Common myeloid progenitor, CD34-positive (primary cell): ENCODE measurements around the gene RB1.
A peak's percentile ranks its signal among the peaks of the same experiment; 100 is the strongest.

Source experiments
- CTCF ChIA-PET: fragments of 350-600 bp; sonication (Branson Sonifier 250); formaldehyde crosslinking; loops from one replicate; lab custom pipeline; 2021; ENCODE audit warnings: antibody characterized with exemption; lab: Charles Lee
- POLR2A ChIA-PET: fragments of 350-600 bp; sonication (Branson Sonifier 250); formaldehyde crosslinking; loops from one replicate; lab custom pipeline; 2021; ENCODE audit warnings: antibody characterized with exemption; lab: Charles Lee
- DNase-seq, 3 donors: peaks; one replicate each; pipeline versions ENCODE4 v3.0.0 to v3.0.0-alpha.2; 2013
- H3K27ac ChIP-seq, 2 experiments: 1 replicate in 1 of 2; 2 replicates in 1 of 2; pipeline ENCODE4 v1.7.0; 2013; ENCODE audit warnings: inconsistent platforms in 2 of 2, low read length in 2 of 2, mild to moderate bottlenecking in 2 of 2, low read depth in 1 of 2, moderate library complexity in 1 of 2; ENCODE audit not compliant: severe bottlenecking in 2 of 2, insufficient read depth in 1 of 2, poor library complexity in 1 of 2
- H3K27me3 ChIP-seq, 5 experiments: replicated peaks in 2 of 5; 1 replicate in 3 of 5; 2 replicates in 2 of 5; pipeline versions ENCODE4 v1.6.1 to v1.7.0; 2013; ENCODE audit warnings: low read length in 4 of 5, mild to moderate bottlenecking in 2 of 5, moderate library complexity in 2 of 5, inconsistent platforms in 1 of 5; ENCODE audit not compliant: insufficient read depth in 5 of 5, control insufficient read depth in 4 of 5
- H3K36me3 ChIP-seq, 4 experiments: 1 replicate in 2 of 4; 2 replicates in 2 of 4; pipeline versions ENCODE4 v1.6.1 to v1.7.0; 2013; ENCODE audit warnings: low read length in 3 of 4, control low read depth in 1 of 4, mild to moderate bottlenecking in 1 of 4; ENCODE audit not compliant: control insufficient read depth in 4 of 4, insufficient read depth in 4 of 4
- H3K4me1 ChIP-seq, 4 experiments: 1 replicate in 3 of 4; 2 replicates in 1 of 4; pipeline versions ENCODE4 v1.6.1 to v1.7.1; 2013; ENCODE audit warnings: low read length in 3 of 4, mild to moderate bottlenecking in 3 of 4, control low read depth in 1 of 4, inconsistent platforms in 1 of 4, moderate library complexity in 1 of 4; ENCODE audit not compliant: control insufficient read depth in 4 of 4, insufficient read depth in 4 of 4; ENCODE audit errors: control extremely low read depth in 1 of 4
- H3K4me3 ChIP-seq, 7 experiments: 1 replicate in 4 of 7; 2 replicates in 3 of 7; pipeline versions ENCODE4 v1.5.1 to v1.7.0; 2013; ENCODE audit warnings: mild to moderate bottlenecking in 7 of 7, low read length in 6 of 7, moderate library complexity in 6 of 7, inconsistent platforms in 2 of 7, low read depth in 2 of 7, control low read depth in 1 of 7; ENCODE audit not compliant: insufficient read depth in 4 of 7, control insufficient read depth in 1 of 7; ENCODE audit errors: extremely low read depth in 1 of 7
- H3K9me3 ChIP-seq, 5 experiments: 1 replicate in 4 of 5; 2 replicates in 1 of 5; pipeline versions ENCODE4 v1.6.1 to v1.7.1; 2013; ENCODE audit warnings: low read length in 4 of 5, mild to moderate bottlenecking in 2 of 5, inconsistent platforms in 1 of 5, low read depth in 1 of 5, moderate library complexity in 1 of 5; ENCODE audit not compliant: control insufficient read depth in 4 of 5, insufficient read depth in 2 of 5; ENCODE audit errors: control extremely low read depth in 1 of 5
- WGBS: methylation state at CpG from one replicate; pipeline ENCODE4 v1.1.5; 2013; ENCODE audit not compliant: insufficient coverage; 5-methylcytosine and 5-hydroxymethylcytosine counted together

The RB1 gene

GRCh38 chr13:48318821-48319511 lies 15.4 kb downstream of the RB1 start:
- WGBS = 47% methylated on average over 47 of the region's 47 CpGs
- H3K27me3 ChIP-seq = peaks cover 0 to 14% (median 2%) of the 10 kb centered on the region in 5 experiments
- ChIA-PET POLR2A (no interaction called here), CTCF (interaction anchor here (0.9 to 2.2 kb wide), 4 partner anchors 10 to 75 kb away, joined by 3 to 9 read pairs (median 5); no protein-coding TSS in a partner anchor)
- H3K36me3 ChIP-seq = peaks cover 0 to 46% (median 24%) of the 10 kb centered on the region in 4 experiments
- DNase-seq = peak in 2 of 3 donors; percentile 44 to 61
- peaks cover 0 to 29% (median 14%) of the 10 kb centered on the region in 4 experiments for H3K4me1 ChIP-seq
- no peak overlapping the region for H3K27ac ChIP-seq
- peak overlapping the region in 6 of 7 experiments; percentile 1 to 69 (median 52) for H3K4me3 ChIP-seq
- H3K9me3 ChIP-seq = peaks cover 5 to 41% (median 14%) of the 10 kb centered on the region in 5 experiments

DNA sequence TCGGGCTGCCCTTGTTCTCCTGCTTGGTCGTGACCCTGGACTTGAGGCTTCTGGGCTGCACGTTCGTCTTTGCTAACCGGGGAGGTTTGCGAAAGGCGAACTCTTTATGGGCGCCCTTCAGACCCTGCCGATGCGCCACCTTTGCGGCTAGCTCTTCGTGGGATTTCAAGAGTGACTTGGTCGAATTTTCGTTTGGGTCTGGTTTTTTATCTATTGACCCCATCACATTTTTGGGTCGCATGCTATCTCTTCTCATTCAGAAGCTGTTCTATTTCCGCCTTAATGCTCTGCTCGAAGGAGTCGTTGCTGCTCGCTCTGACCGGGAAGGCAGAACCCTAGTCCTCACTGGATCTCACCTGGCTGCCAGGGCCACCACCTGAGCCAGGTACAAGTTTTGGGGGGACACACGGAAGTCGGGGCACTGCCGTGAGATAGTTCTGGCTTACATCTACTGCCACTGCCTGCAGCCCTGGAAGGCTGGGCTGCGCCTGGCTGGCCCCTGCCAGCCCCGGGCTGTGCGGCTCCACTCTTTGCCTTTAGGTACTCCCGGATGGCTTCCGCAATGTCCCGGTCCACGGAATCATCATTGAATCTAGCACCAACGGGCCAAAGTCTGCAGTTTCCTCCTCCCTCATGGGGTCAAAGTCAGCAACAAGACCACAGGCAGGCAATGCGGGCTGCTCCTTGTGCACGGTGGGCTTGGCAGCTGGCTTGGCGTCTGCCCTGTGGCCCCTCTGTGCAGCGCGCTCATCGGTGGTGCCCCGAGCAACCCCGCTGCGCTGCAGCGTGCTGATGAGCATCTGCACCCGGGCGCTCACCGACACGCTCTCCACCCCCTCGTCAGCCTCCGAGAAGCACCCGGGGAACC lies 16.2 kb downstream of the RB1 start:
- H3K9me3 ChIP-seq = peaks cover 5 to 40% (median 14%) of the 10 kb centered on the region in 5 experiments
- peaks cover 0 to 46% (median 23%) of the 10 kb centered on the region in 4 experiments for H3K36me3 ChIP-seq
- H3K27me3 ChIP-seq = peaks cover 0 to 14% (median 2%) of the 10 kb centered on the region in 5 experiments
- peak overlapping the region in 5 of 7 experiments; percentile 48 to 69 (median 56) for H3K4me3 ChIP-seq
- DNase-seq = peak in 2 of 3 donors; percentile 34 to 51
- H3K27ac ChIP-seq = no peak overlapping the region
- POLR2A ChIA-PET = no interaction called here
- CTCF ChIA-PET = interaction anchor here (2.0 to 2.2 kb wide), 2 partner anchors 14 to 15 kb away, joined by 6 to 9 read pairs; no protein-coding TSS in a partner anchor
- peaks cover 0 to 29% (median 14%) of the 10 kb centered on the region in 4 experiments for H3K4me1 ChIP-seq
- 56% methylated on average over 48 of the region's 48 CpGs for WGBS

- Histone ChIP-seq H3K4me3 (peak overlapping the region in 4 of 7 experiments; percentile 48 to 69 (median 62)), H3K27me3 (peaks cover 0 to 14% (median 2%) of the 10 kb centered on the region in 5 experiments), H3K9me3 (peaks cover 5 to 40% (median 14%) of the 10 kb centered on the region in 5 experiments), H3K4me1 (peaks cover 0 to 29% (median 14%) of the 10 kb centered on the region in 4 experiments), H3K36me3 (peaks cover 0 to 50% (median 22%) of the 10 kb centered on the region in 4 experiments), H3K27ac (no peak overlapping the region)
- CTCF ChIA-PET = interaction anchor here (2.0 kb wide), 1 partner anchor 14 kb away, joined by 9 read pairs; no protein-coding TSS in a partner anchor
- POLR2A ChIA-PET = no interaction called here
- WGBS = 68% methylated on average over 13 of the region's 20 CpGs
- DNase-seq = no peak
Observed at GRCh38 chr13:48320399-48320790, 16.8 kb downstream of the RB1 start.

GRCh38 chr13:48320891-48321510 lies 17.4 kb downstream of the RB1 start:
- POLR2A ChIA-PET = no interaction called here

DNA sequence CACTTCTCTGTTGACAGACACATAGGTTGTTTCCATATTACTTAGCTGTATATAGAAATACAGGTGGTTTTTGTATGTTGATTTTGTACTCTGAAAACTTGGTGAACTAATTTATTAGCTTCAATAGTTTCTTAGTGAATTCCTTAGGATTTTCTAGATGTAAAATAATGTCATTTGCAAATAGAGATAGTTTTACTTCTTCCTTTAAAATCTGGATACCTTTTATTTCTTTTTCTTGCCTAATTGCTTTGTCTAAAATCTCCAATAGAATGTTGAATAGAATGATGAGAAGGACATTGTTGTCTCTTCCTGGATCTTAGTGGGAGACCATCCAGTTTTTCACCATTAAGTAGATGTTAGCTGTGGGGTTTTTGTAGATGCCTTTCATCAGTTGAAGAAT lies 18.7 kb downstream of the RB1 start:
- peaks cover 0 to 29% (median 13%) of the 10 kb centered on the region in 4 experiments for H3K4me1 ChIP-seq
- H3K9me3 ChIP-seq = peaks cover 5 to 32% (median 14%) of the 10 kb centered on the region in 5 experiments
- H3K27me3 ChIP-seq = peaks cover 0 to 14% (median 2%) of the 10 kb centered on the region in 5 experiments
- POLR2A ChIA-PET = no interaction called here
- DNase-seq = no peak
- H3K27ac ChIP-seq = no peak overlapping the region
- peaks cover 0 to 36% (median 16%) of the 10 kb centered on the region in 4 experiments for H3K36me3 ChIP-seq
- CTCF ChIA-PET = interaction anchor here (0.9 kb wide), 1 partner anchor 257 kb away, joined by 3 read pairs; no protein-coding TSS in a partner anchor
- H3K4me3 ChIP-seq = no peak overlapping the region

More at GRCh38 chr13:48320891-48321510, 17.4 kb downstream of the RB1 start:
- no peak overlapping the region for H3K27ac ChIP-seq
- CTCF ChIA-PET = interaction anchor here (2.0 kb wide), 1 partner anchor 13 kb away, joined by 9 read pairs; no protein-coding TSS in a partner anchor
- H3K4me3 ChIP-seq = peak overlapping the region in 5 of 7 experiments; percentile 35 to 69 (median 62)
- DNase-seq = peak in 1 of 3 donors; percentile 43
- H3K9me3 ChIP-seq = peaks cover 5 to 40% (median 14%) of the 10 kb centered on the region in 5 experiments
- H3K36me3 ChIP-seq = peaks cover 0 to 49% (median 21%) of the 10 kb centered on the region in 4 experiments
- peaks cover 0 to 14% (median 2%) of the 10 kb centered on the region in 5 experiments for H3K27me3 ChIP-seq
- 53% methylated on average over 25 of the region's 35 CpGs for WGBS
- peaks cover 0 to 29% (median 14%) of the 10 kb centered on the region in 4 experiments for H3K4me1 ChIP-seq

- H3K4me1 ChIP-seq = peaks cover 0 to 6% (median 0%) of the 10 kb centered on the region in 4 experiments
- no peak overlapping the region for H3K27ac ChIP-seq
- peaks cover 0 to 5% (median 3%) of the 10 kb centered on the region in 5 experiments for H3K9me3 ChIP-seq
- H3K27me3 ChIP-seq = no peaks in the 10 kb centered on the region
- 100% methylated on average over 1 of the region's 1 CpG for WGBS
- H3K4me3 ChIP-seq = no peak overlapping the region
- DNase-seq = peak in 1 of 3 donors; percentile 4
- ChIA-PET CTCF (interaction anchor here (0.6 to 4.3 kb wide), 23 partner anchors 10 to 438 kb away, joined by 3 to 72 read pairs (median 4); no protein-coding TSS in a partner anchor), POLR2A (interaction anchor here (0.5 to 0.9 kb wide), 2 partner anchors 30 to 214 kb away, joined by 3 read pairs; partner anchors contain the start of gene RB1)
- peaks cover 0 to 8% (median 3%) of the 10 kb centered on the region in 4 experiments for H3K36me3 ChIP-seq
Observed at GRCh38 chr13:48333976-48334375, 30.4 kb downstream of the RB1 start.
